IPS-15b (cell line): Measurements from ENCODE around the gene FAM234A.
A peak's percentile ranks its signal among the peaks of the same experiment; 100 is the strongest.
"Not testable (repeated sequence)": the region's sequence is repeated elsewhere in the genome, so short reads cannot be mapped to it uniquely, and the experiment has no call there.

Experiments used
- H3K27me3 ChIP-seq: one replicate; pipeline ENCODE4 v1.6.1; 2013; ENCODE audit warnings: low read length; ENCODE audit not compliant: control insufficient read depth, insufficient read depth
- H3K36me3 ChIP-seq: one replicate; pipeline ENCODE4 v1.6.1; 2013; ENCODE audit warnings: low read length; ENCODE audit not compliant: control insufficient read depth, insufficient read depth
- H3K4me1 ChIP-seq: one replicate; pipeline ENCODE4 v1.6.1; 2013; ENCODE audit warnings: mild to moderate bottlenecking, low read length; ENCODE audit not compliant: control insufficient read depth, insufficient read depth
- H3K4me3 ChIP-seq: one replicate; pipeline ENCODE4 v1.5.1; 2013; ENCODE audit warnings: low read depth, low read length
- H3K9ac ChIP-seq: one replicate; pipeline ENCODE4 v1.6.1; 2013; ENCODE audit warnings: low read depth, mild to moderate bottlenecking, low read length
- H3K9me3 ChIP-seq: one replicate; pipeline ENCODE4 v1.6.1; 2013; ENCODE audit warnings: mild to moderate bottlenecking, low read length; ENCODE audit not compliant: control insufficient read depth, insufficient read depth

The FAM234A gene

GRCh38 chr16:267562-267961 lies 32.9 kb downstream of the FAM234A start:
- H3K27me3 ChIP-seq, H3K9me3 ChIP-seq, H3K4me1 ChIP-seq, H3K4me3 ChIP-seq, H3K9ac ChIP-seq: not testable (repeated sequence)
- peaks cover 24% of the 10 kb centered on the region for H3K36me3 ChIP-seq

- H3K36me3 ChIP-seq, result peaks cover 24% of the 10 kb centered on the region
- H3K4me3 ChIP-seq, result no peak overlapping the region
- no peaks in the 10 kb centered on the region for H3K4me1 ChIP-seq
- no peaks in the 10 kb centered on the region for H3K9me3 ChIP-seq
- H3K27me3 ChIP-seq, result no peaks in the 10 kb centered on the region
- no peak overlapping the region for H3K9ac ChIP-seq
Observed at GRCh38 chr16:268141-269053, 33.8 kb downstream of the FAM234A start.

- Histone ChIP-seq H3K4me3 (no peak overlapping the region), H3K4me1 (no peaks in the 10 kb centered on the region), H3K9me3 (no peaks in the 10 kb centered on the region), H3K36me3 (peaks cover 16% of the 10 kb centered on the region), H3K27me3 (peaks cover 1% of the 10 kb centered on the region), H3K9ac (no peak overlapping the region)
Observed at GRCh38 chr16:269061-269796, 34.6 kb downstream of the FAM234A start.

GRCh38 chr16:270381-271255 lies 36.0 kb downstream of the FAM234A start:
- H3K4me3 ChIP-seq, result no peak overlapping the region
- H3K9ac ChIP-seq, result no peak overlapping the region
- peaks cover 3% of the 10 kb centered on the region for H3K36me3 ChIP-seq
- no peaks in the 10 kb centered on the region for H3K9me3 ChIP-seq
- H3K4me1 ChIP-seq, result no peaks in the 10 kb centered on the region
- H3K27me3 ChIP-seq, result peaks cover 12% of the 10 kb centered on the region

GRCh38 chr16:272633-273546 lies 38.3 kb downstream of the FAM234A start:
- Histone ChIP-seq H3K9me3 (no peaks in the 10 kb centered on the region), H3K9ac (no peak overlapping the region), H3K4me3 (no peak overlapping the region), H3K27me3 (peaks cover 19% of the 10 kb centered on the region), H3K4me1 (no peaks in the 10 kb centered on the region), H3K36me3 (no peaks in the 10 kb centered on the region)

GRCh38 chr16:273547-274421 lies 39.2 kb downstream of the FAM234A start:
- Histone ChIP-seq H3K27me3 (peaks cover 19% of the 10 kb centered on the region), H3K9ac (no peak overlapping the region), H3K9me3 (no peaks in the 10 kb centered on the region), H3K4me1 (no peaks in the 10 kb centered on the region), H3K4me3 (no peak overlapping the region), H3K36me3 (no peaks in the 10 kb centered on the region)

- Histone ChIP-seq H3K4me1 (no peaks in the 10 kb centered on the region), H3K4me3 (peak overlapping the region; percentile 52), H3K36me3 (no peaks in the 10 kb centered on the region), H3K9ac (peak overlapping the region; percentile 47), H3K27me3 (peaks cover 22% of the 10 kb centered on the region), H3K9me3 (no peaks in the 10 kb centered on the region)
Observed at GRCh38 chr16:275041-275641, 40.5 kb downstream of the FAM234A start.

GRCh38 chr16:275786-276232 lies 41.2 kb downstream of the FAM234A start, which contains the start of gene RGS11:
RGS11 (minus strand) TSS chr16:275944; CDS start chr16:275911, 33 bp downstream.
- Histone ChIP-seq H3K9ac (peak within 1 kb of the TSS; percentile 47), H3K4me1 (no peaks in the 10 kb centered on the region), H3K36me3 (no peaks in the 10 kb centered on the region), H3K9me3 (no peaks in the 10 kb centered on the region), H3K4me3 (peak within 1 kb of the TSS; percentile 52), H3K27me3 (peaks cover 22% of the 10 kb centered on the region)

GRCh38 chr16:276426-277077 lies 41.9 kb downstream of the FAM234A start:
- H3K36me3 ChIP-seq, result no peaks in the 10 kb centered on the region

More at GRCh38 chr16:276426-277077, 41.9 kb downstream of the FAM234A start:
- Histone ChIP-seq H3K27me3 (peaks cover 22% of the 10 kb centered on the region), H3K4me1 (no peaks in the 10 kb centered on the region), H3K9me3 (no peaks in the 10 kb centered on the region), H3K9ac (no peak overlapping the region), H3K4me3 (no peak overlapping the region)
